ENCODE data around the gene HTT.

HTT gene

GRCh38 chr4:3128976-3129375 lies 54.5 kb downstream of the HTT start:
- H3K4me3 ChIP-seq (replicated peaks; ENCODE audit: insufficient read depth, low read length), result no peak overlapping the region
- H3K27ac ChIP-seq (replicated peaks), result no peak overlapping the region
- no peak for TF ChIP-seq GABPA (IDR thresholded peaks at IDR 0.05; ENCODE audit: low read depth)
- TF ChIP-seq POLR2AphosphoS5 (IDR thresholded peaks at IDR 0.05; ENCODE audit: low read depth), result no peak
- TF ChIP-seq REST (IDR thresholded peaks at IDR 0.05; ENCODE audit: insufficient replicate concordance, low read depth), result no peak
- TF ChIP-seq, protein P1, sequence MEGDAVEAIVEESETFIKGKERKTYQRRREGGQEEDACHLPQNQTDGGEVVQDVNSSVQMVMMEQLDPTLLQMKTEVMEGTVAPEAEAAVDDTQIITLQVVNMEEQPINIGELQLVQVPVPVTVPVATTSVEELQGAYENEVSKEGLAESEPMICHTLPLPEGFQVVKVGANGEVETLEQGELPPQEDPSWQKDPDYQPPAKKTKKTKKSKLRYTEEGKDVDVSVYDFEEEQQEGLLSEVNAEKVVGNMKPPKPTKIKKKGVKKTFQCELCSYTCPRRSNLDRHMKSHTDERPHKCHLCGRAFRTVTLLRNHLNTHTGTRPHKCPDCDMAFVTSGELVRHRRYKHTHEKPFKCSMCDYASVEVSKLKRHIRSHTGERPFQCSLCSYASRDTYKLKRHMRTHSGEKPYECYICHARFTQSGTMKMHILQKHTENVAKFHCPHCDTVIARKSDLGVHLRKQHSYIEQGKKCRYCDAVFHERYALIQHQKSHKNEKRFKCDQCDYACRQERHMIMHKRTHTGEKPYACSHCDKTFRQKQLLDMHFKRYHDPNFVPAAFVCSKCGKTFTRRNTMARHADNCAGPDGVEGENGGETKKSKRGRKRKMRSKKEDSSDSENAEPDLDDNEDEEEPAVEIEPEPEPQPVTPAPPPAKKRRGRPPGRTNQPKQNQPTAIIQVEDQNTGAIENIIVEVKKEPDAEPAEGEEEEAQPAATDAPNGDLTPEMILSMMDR (IDR thresholded peaks at IDR 0.05; ENCODE audit: insufficient read depth, low read length), result no peak
- no peak for TF ChIP-seq SPI1 (IDR thresholded peaks at IDR 0.05; ENCODE audit: borderline replicate concordance, low read depth)
- no peak for DNase-seq (ENCODE audit: low read depth in 1 of 2, low spot score in 1 of 2)
- H3K27me3 ChIP-seq (ENCODE audit: insufficient read depth, poor library complexity, severe bottlenecking), result no peaks in the 10 kb centered on the region

DNA sequence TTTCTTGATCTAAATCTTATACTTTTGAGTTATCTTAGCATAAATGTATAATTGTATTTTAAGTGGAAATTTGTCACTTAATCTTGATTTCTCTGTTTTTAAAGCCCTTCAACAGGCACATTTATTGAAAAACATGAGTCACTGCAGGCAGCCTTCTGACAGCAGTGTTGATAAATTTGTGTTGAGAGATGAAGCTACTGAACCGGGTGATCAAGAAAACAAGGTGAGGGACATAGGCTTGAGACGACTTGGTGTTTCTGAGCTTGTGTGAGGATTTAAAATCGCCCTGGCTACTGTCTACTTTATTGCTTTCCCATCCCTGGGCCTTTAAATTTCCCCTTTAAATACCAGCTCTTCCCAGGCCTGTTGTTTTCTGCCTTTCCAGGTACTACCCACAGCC lies 55.7 kb downstream of the HTT start:
- no peak for TF ChIP-seq REST (IDR thresholded peaks at IDR 0.05; ENCODE audit: insufficient replicate concordance, low read depth)
- TF ChIP-seq SPI1 (IDR thresholded peaks at IDR 0.05; ENCODE audit: borderline replicate concordance, low read depth), result no peak
- TF ChIP-seq POLR2AphosphoS5 (IDR thresholded peaks at IDR 0.05; ENCODE audit: low read depth), result no peak
- TF ChIP-seq, protein P1 (IDR thresholded peaks at IDR 0.05; ENCODE audit: insufficient read depth, low read length), result no peak
- no peak for TF ChIP-seq GABPA (IDR thresholded peaks at IDR 0.05; ENCODE audit: low read depth)
- DNase-seq (ENCODE audit: low read depth in 1 of 2, low spot score in 1 of 2), result no peak
- no peaks in the 10 kb centered on the region for H3K27me3 ChIP-seq (ENCODE audit: insufficient read depth, poor library complexity, severe bottlenecking)
- H3K27ac ChIP-seq (replicated peaks), result no peak overlapping the region
- no peak overlapping the region for H3K4me3 ChIP-seq (replicated peaks; ENCODE audit: insufficient read depth, low read length)

- TF ChIP-seq SPI1 (IDR thresholded peaks at IDR 0.05; ENCODE audit: borderline replicate concordance, low read depth), result no peak
- TF ChIP-seq, protein P1 (IDR thresholded peaks at IDR 0.05; ENCODE audit: insufficient read depth, low read length), result no peak
- TF ChIP-seq GABPA (IDR thresholded peaks at IDR 0.05; ENCODE audit: low read depth), result no peak
- no peak for TF ChIP-seq REST (IDR thresholded peaks at IDR 0.05; ENCODE audit: insufficient replicate concordance, low read depth)
- peak in 1 of 2 experiments; percentile 10 for DNase-seq (ENCODE audit: low read depth in 1 of 2, low spot score in 1 of 2)
- no peak overlapping the region for H3K4me3 ChIP-seq (replicated peaks; ENCODE audit: insufficient read depth, low read length)
- H3K27me3 ChIP-seq (ENCODE audit: insufficient read depth, poor library complexity, severe bottlenecking), result no peaks in the 10 kb centered on the region
- H3K27ac ChIP-seq (replicated peaks), result no peak overlapping the region
These were observed 56.3 kb downstream of the HTT start for GRCh38 chr4:3130826-3131225.
